Transverse colon (tissue), 4 donors: Measurements from ENCODE around the gene ZYX. TPM values are rescaled to one million over a fixed set of nuclear protein-coding genes. Genes with fewer than 3 reads are reported as not detected.
"Not testable (repeated sequence)": the region's sequence is repeated elsewhere in the genome, so short reads cannot be mapped to it uniquely, and the experiment has no call there.

Experiments
- DNase-seq: peaks from one replicate; pipeline ENCODE4 v3.0.0-alpha.2; 2019
- H3K27ac ChIP-seq, 4 donors: fragments of 200-600 bp; sonication (generic); 2 replicates each; pipeline ENCODE4 v1.5.1; 2016 to 2018; ENCODE audit warnings: inconsistent platforms in 4 of 4
- H3K27me3 ChIP-seq: fragments of 200-600 bp; sonication (generic); 2 replicates; pipeline ENCODE4 v1.5.1; 2017; ENCODE audit warnings: inconsistent platforms
- H3K36me3 ChIP-seq, 4 donors: fragments of 200-600 bp; sonication (generic); 2 replicates each; pipeline ENCODE4 v1.5.1; 2017 to 2019; ENCODE audit warnings: inconsistent platforms in 4 of 4
- H3K4me1 ChIP-seq, 4 donors: fragments of 200-600 bp; sonication (generic); 2 replicates each; pipeline ENCODE4 v1.5.1; 2017 to 2020; ENCODE audit warnings: inconsistent platforms in 4 of 4
- H3K4me3 ChIP-seq, 4 donors: fragments of 200-600 bp; sonication (generic); 1 replicate in 1 of 4; 2 replicates in 3 of 4; pipeline versions ENCODE4 v1.5.1 to v1.6.1; 2017 to 2019; ENCODE audit warnings: inconsistent platforms in 4 of 4
- H3K9me3 ChIP-seq, 2 donors: fragments of 200-600 bp; sonication (generic); 2 replicates each; pipeline ENCODE4 v1.5.1; 2017 to 2019; ENCODE audit warnings: inconsistent platforms in 2 of 2
- CTCF ChIP-seq, 5 experiments: fragments of 200-600 bp in 3 of 5; fragments of 450-650 bp in 2 of 5; sonication (generic) in 3 of 5; IDR thresholded peaks; 1 replicate in 2 of 5; 2 replicates in 3 of 5; pipeline ENCODE4 v1.5.1; 2016 to 2017; ENCODE audit warnings: antibody characterized with exemption in 5 of 5, inconsistent platforms in 3 of 5, mild to moderate bottlenecking in 2 of 5, moderate library complexity in 1 of 5
- EP300 ChIP-seq: sonication (generic); formaldehyde crosslinking; IDR thresholded peaks from one replicate; pipeline ENCODE4 v1.6.1; 2017; ENCODE audit warnings: antibody characterized with exemption, low read depth
- POLR2A ChIP-seq: fragments of 450-650 bp; IDR thresholded peaks from one replicate; pipeline ENCODE4 v1.6.1; 2016; ENCODE audit warnings: antibody characterized with exemption, mild to moderate bottlenecking, moderate library complexity
- POLR2AphosphoS5 ChIP-seq, 3 donors: sonication (generic); formaldehyde crosslinking; IDR thresholded peaks; one replicate each; pipeline ENCODE4 v1.6.1; 2016; ENCODE audit warnings: antibody characterized with exemption in 3 of 3
- WGBS, 2 donors: methylation state at CpG; one replicate each; pipeline ENCODE4 v1.1.5; 2018; ENCODE audit warnings: low coverage in 1 of 2; 5-methylcytosine and 5-hydroxymethylcytosine counted together
- in situ Hi-C, 4 donors: fragments of 200-750 bp; cut with MboI; loops; one replicate each; pipeline versions ENCODE4 v1.15.0 to v1.15.1; 2017; ENCODE audit warnings: low sequenced_read_pairs in 3 of 4, low pct_ligation_motif_present in 1 of 4, low pct_unique_long_range_greater_than_20kb in 1 of 4
- intact Hi-C: fragments of 100-400 bp; cut with DNase I; formaldehyde crosslinking; loops from one replicate; pipeline ENCODE4 v1.15.1; 2023; ENCODE audit warnings: low total_unique reads
- total RNA-seq, 4 donors: library from RNA; depleted of rRNA; stranded (reverse); fragments of >200 nt; gene quantifications; one replicate each; pipeline ENCODE4 v1.1.0, GENCODE V29; 2016

ZYX gene
- total RNA-seq, 4 donors from 2014 or later: 45.2 to 217 (median 110) TPM

GRCh38 chr7:143399151-143399550, 18.0 kb downstream of the ZYX start:
- Histone ChIP-seq H3K4me1 (no peaks in the 10 kb centered on the region), H3K4me3 (no peak overlapping the region), H3K27me3 (no peaks in the 10 kb centered on the region), H3K36me3 (no peaks in the 10 kb centered on the region), H3K27ac (no peak overlapping the region), H3K9me3 (no peaks in the 10 kb centered on the region)
- intact Hi-C loops (no loop called here), in situ Hi-C loops (no loop called here)
- no peak for DNase-seq
- WGBS, 2 donors: 89% methylated on average over 8 of the region's 8 CpGs; no CpG with 5 or more reads in 1 of the 2 donors
- no peak for TF ChIP-seq CTCF (IDR thresholded peaks at IDR 0.05)
- TF ChIP-seq POLR2A: no peak
- TF ChIP-seq EP300: no peak
- no peak for TF ChIP-seq POLR2AphosphoS5 (IDR thresholded peaks at IDR 0.05)

GRCh38 chr7:143399642-143400041, 18.5 kb downstream of the ZYX start:
- WGBS, 2 donors: 94% methylated on average over 10 to 20 of the region's 20 CpGs
- no peaks in the 10 kb centered on the region for H3K9me3 ChIP-seq
- H3K27ac ChIP-seq: no peak overlapping the region
- in situ Hi-C loops: loop anchor here in 1 of 4 donors (10.0 kb wide), 1 partner anchor 155 kb away; no protein-coding TSS in a partner anchor
- TF ChIP-seq POLR2A: no peak
- no peak for TF ChIP-seq POLR2AphosphoS5 (IDR thresholded peaks at IDR 0.05)
- TF ChIP-seq EP300: no peak
- TF ChIP-seq CTCF (IDR thresholded peaks at IDR 0.05): no peak
- H3K27me3 ChIP-seq: no peaks in the 10 kb centered on the region
- H3K4me3 ChIP-seq: no peak overlapping the region
- DNase-seq: no peak
- H3K36me3 ChIP-seq: no peaks in the 10 kb centered on the region
- no peaks in the 10 kb centered on the region for H3K4me1 ChIP-seq
- intact Hi-C loops: no loop called here

- H3K36me3 ChIP-seq: no peaks in the 10 kb centered on the region
- in situ Hi-C loops: loop anchor here in 1 of 4 donors (10.0 kb wide), 1 partner anchor 156 kb away; no protein-coding TSS in a partner anchor
- no peak overlapping the region for H3K4me3 ChIP-seq
- H3K9me3 ChIP-seq: no peaks in the 10 kb centered on the region
- intact Hi-C loops: no loop called here
- 90% methylated on average over 12 of the region's 12 CpGs; no CpG with 5 or more reads in 1 of the 2 donors for whole genome bisulfite sequencing, 2 donors
- H3K4me1 ChIP-seq: no peaks in the 10 kb centered on the region
- no peaks in the 10 kb centered on the region for H3K27me3 ChIP-seq
- H3K27ac ChIP-seq: no peak overlapping the region
- DNase-seq: no peak
- no peak for TF ChIP-seq EP300
- no peak for TF ChIP-seq POLR2AphosphoS5 (IDR thresholded peaks at IDR 0.05)
- no peak for TF ChIP-seq CTCF (IDR thresholded peaks at IDR 0.05)
- no peak for TF ChIP-seq POLR2A
These were observed 20.1 kb downstream of the ZYX start for GRCh38 chr7:143401265-143401664.

- intact Hi-C loops, H3K27ac ChIP-seq: not testable (repeated sequence)
- WGBS, 2 donors: 84 to 86% methylated on average over 3 to 4 of the region's 4 CpGs
These were observed 21.1 kb downstream of the ZYX start for GRCh38 chr7:143402233-143402632.

More at GRCh38 chr7:143402233-143402632, 21.1 kb downstream of the ZYX start:
- H3K4me3 ChIP-seq, DNase-seq, H3K4me1 ChIP-seq, H3K36me3 ChIP-seq, H3K27me3 ChIP-seq, H3K9me3 ChIP-seq: not testable (repeated sequence)
- in situ Hi-C loops: loop anchor here in 1 of 4 donors (10.0 kb wide), 1 partner anchor 157 kb away; no protein-coding TSS in a partner anchor
